B cell (primary cell): Measurements from ENCODE around the gene DCAKD. TPM values are rescaled to one million over a fixed set of nuclear protein-coding genes. Genes with fewer than 3 reads are reported as not detected.

ENCODE experiments used
- ATAC-seq: fragments of 200-7000 bp; cut with Tn5 transposase; one replicate; pipeline ENCODE4 v1.10.0; 2021; ENCODE audit warnings: low read depth, mild to moderate bottlenecking, moderate number of reproducible peaks, moderate library complexity
- CTCF ChIA-PET: fragments of 350-600 bp; sonication (Branson Sonifier 250); formaldehyde crosslinking; loops from one replicate; lab custom pipeline; 2021; ENCODE audit warnings: antibody characterized with exemption, inconsistent platforms; lab: Charles Lee
- POLR2A ChIA-PET: fragments of 350-600 bp; sonication (Branson Sonifier 250); formaldehyde crosslinking; loops from one replicate; lab custom pipeline; 2021; ENCODE audit warnings: antibody characterized with exemption; lab: Charles Lee
- DNase-seq: peaks from one replicate; pipeline ENCODE4 v3.0.0; 2013
- H2AFZ ChIP-seq: 2 replicates; pipeline ENCODE4 v1.6.1; 2012; ENCODE audit warnings: mild to moderate bottlenecking, low read depth, low read length; ENCODE audit not compliant: insufficient read depth, poor library complexity, severe bottlenecking
- H3K27ac ChIP-seq, 2 donors: 1 replicate in 1 of 2; 2 replicates in 1 of 2; pipeline ENCODE4 v1.5.1; 2012 to 2013; ENCODE audit warnings: low read length in 2 of 2, mild to moderate bottlenecking in 2 of 2, moderate library complexity in 1 of 2
- H3K27me3 ChIP-seq, 4 experiments: fragments of 200-600 bp in 1 of 4; sonication (generic) in 1 of 4; replicated peaks in 1 of 4; 1 replicate in 2 of 4; 2 replicates in 2 of 4; pipeline versions ENCODE4 v1.6.1 to v1.7.0; 2013 to 2016; ENCODE audit warnings: low read length in 3 of 4, mild to moderate bottlenecking in 2 of 4, mixed read lengths in 1 of 4, moderate library complexity in 1 of 4; ENCODE audit not compliant: insufficient read depth in 4 of 4, control insufficient read depth in 3 of 4; ENCODE audit errors: control extremely low read depth in 1 of 4
- H3K36me3 ChIP-seq, 2 experiments: replicated peaks in 1 of 2; 1 replicate in 1 of 2; 2 replicates in 1 of 2; pipeline versions ENCODE4 v1.6.1 to v1.7.1; 2013; ENCODE audit warnings: low read length in 1 of 2; ENCODE audit not compliant: insufficient read depth in 2 of 2, control insufficient read depth in 1 of 2; ENCODE audit errors: control extremely low read depth in 1 of 2, extremely low read depth in 1 of 2
- H3K4me1 ChIP-seq, 2 donors: fragments of 200-600 bp in 1 of 2; sonication (generic) in 1 of 2; 1 replicate in 1 of 2; 2 replicates in 1 of 2; pipeline versions ENCODE4 v1.5.1 to v1.6.1; 2013 to 2017; ENCODE audit warnings: low read length in 2 of 2; ENCODE audit not compliant: control insufficient read depth in 2 of 2, insufficient read depth in 2 of 2
- H3K4me2 ChIP-seq: replicated peaks from 2 replicates; pipeline ENCODE3; 2012; ENCODE audit warnings: mild to moderate bottlenecking, low read depth, low read length; ENCODE audit not compliant: poor library complexity, severe bottlenecking
- H3K4me3 ChIP-seq, 5 experiments: fragments of 200-600 bp in 1 of 5; sonication (generic) in 1 of 5; 1 replicate in 3 of 5; 2 replicates in 2 of 5; pipeline versions ENCODE4 v1.5.1 to v1.7.0; 2011 to 2016; ENCODE audit warnings: low read length in 4 of 5, mild to moderate bottlenecking in 4 of 5, low read depth in 2 of 5, control low read depth in 1 of 5, moderate library complexity in 1 of 5; ENCODE audit not compliant: insufficient read depth in 1 of 5; ENCODE audit errors: control extremely low read depth in 1 of 5, extremely low read depth in 1 of 5
- H3K79me2 ChIP-seq: fragments of 200-600 bp; sonication (generic); one replicate; pipeline ENCODE4 v1.6.0; 2016; ENCODE audit warnings: low read length; ENCODE audit not compliant: control insufficient read depth, insufficient read depth
- H3K9ac ChIP-seq: fragments of 200-600 bp; sonication (generic); 2 replicates; pipeline ENCODE4 v1.6.1; 2017; ENCODE audit warnings: mild to moderate bottlenecking, low read length, moderate library complexity
- H3K9me3 ChIP-seq, 3 donors: one replicate each; pipeline versions ENCODE4 v1.6.1 to v1.7.1; 2013; ENCODE audit warnings: low read length in 2 of 3; ENCODE audit not compliant: control insufficient read depth in 2 of 3, insufficient read depth in 1 of 3; ENCODE audit errors: control extremely low read depth in 1 of 3
- H4K20me1 ChIP-seq: 2 replicates; pipeline ENCODE4 v1.6.0; 2012; ENCODE audit warnings: mild to moderate bottlenecking, low read length; ENCODE audit not compliant: insufficient read depth, control insufficient read depth, poor library complexity, severe bottlenecking
- H3K27ac Mint-ChIP-seq: one replicate; pipeline ENCODE4 v1.8.0; 2021; ENCODE audit warnings: mixed read lengths
- H3K27me3 Mint-ChIP-seq: one replicate; pipeline ENCODE4 v1.8.0; 2021; ENCODE audit warnings: mixed read lengths
- H3K4me1 Mint-ChIP-seq: one replicate; pipeline ENCODE4 v1.8.0; 2021; ENCODE audit warnings: mixed read lengths
- H3K4me3 Mint-ChIP-seq: one replicate; pipeline ENCODE4 v1.8.0; 2021; ENCODE audit warnings: mixed read lengths
- H3K9me3 Mint-ChIP-seq: one replicate; pipeline ENCODE4 v1.8.0; 2022; ENCODE audit warnings: mixed read lengths; ENCODE audit not compliant: insufficient read depth
- CTCF ChIP-seq: fragments of 200-600 bp; IDR thresholded peaks from one replicate; pipeline ENCODE4 v1.8.0; 2022; ENCODE audit warnings: antibody characterized with exemption, mild to moderate bottlenecking
- EZH2 ChIP-seq: IDR thresholded peaks from 2 replicates; pipeline ENCODE4 v1.6.1; 2012; ENCODE audit warnings: borderline replicate concordance, low read depth, mild to moderate bottlenecking, moderate library complexity, low read length; ENCODE audit not compliant: insufficient read depth, poor library complexity, severe bottlenecking
- WGBS: methylation state at CpG from one replicate; pipeline ENCODE4 v1.1.5; 2013; ENCODE audit warnings: missing lambda C conversion rate; ENCODE audit not compliant: insufficient coverage; 5-methylcytosine and 5-hydroxymethylcytosine counted together
- intact Hi-C: fragments of 100-400 bp; cut with micrococcal nuclease; formaldehyde crosslinking; loops from one replicate; pipeline ENCODE4 v1.10.0; 2022
- polyA plus RNA-seq: library from polyadenylated mRNA; depleted of rRNA; stranded (reverse); fragments of >200 nt; gene quantifications from 2 replicates; pipeline ENCODE4 v1.2.3, GENCODE V29; 2012
- total RNA-seq, 2 donors: library from RNA; stranded (reverse); fragments of 120-200 nt in 1 of 2; gene quantifications; 1 replicate in 1 of 2; 2 replicates in 1 of 2; pipeline versions ENCODE4 v1.2.3 to v1.2.4, GENCODE V29; 2013 to 2022

DCAKD gene
- total and polyA plus RNA-seq, 2 donors (not counting 1 experiment from before 2014, with no cell fraction given): 20.6 to 31.5 TPM

- Mint-ChIP-seq H3K9me3 (no peaks in the 10 kb centered on the region), H3K4me3 (no peak overlapping the region), H3K4me1 (peaks cover 24% of the 10 kb centered on the region), H3K27ac (no peak overlapping the region), H3K27me3 (no peaks in the 10 kb centered on the region)
- H3K27me3 ChIP-seq: no peaks in the 10 kb centered on the region
- H2AFZ ChIP-seq: no peak overlapping the region
- H3K4me1 ChIP-seq: peaks cover 16 to 21% of the 10 kb centered on the region in 2 donors
- WGBS: 86% methylated on average over 2 of the region's 5 CpGs
- no peak overlapping the region for H3K4me2 ChIP-seq
- TF ChIP-seq CTCF (no peak), EZH2 (no peak)
- peaks cover 4 to 36% of the 10 kb centered on the region in 2 experiments for H3K36me3 ChIP-seq
- peaks cover 69% of the 10 kb centered on the region for H4K20me1 ChIP-seq
- intact Hi-C loops: no loop called here
- POLR2A ChIA-PET: no interaction called here
- H3K9me3 ChIP-seq: no peaks in the 10 kb centered on the region
- no peak overlapping the region for H3K27ac ChIP-seq
- no peak overlapping the region for H3K9ac ChIP-seq
- no peak for DNase-seq
- ATAC-seq: no peak
- H3K79me2 ChIP-seq: peaks cover 91% of the 10 kb centered on the region
- no peak overlapping the region for H3K4me3 ChIP-seq
- CTCF ChIA-PET: no interaction called here
These were observed 22.1 kb upstream of the DCAKD start for GRCh38 chr17:45073414-45074070.

GRCh38 chr17:45070809-45071208 lies 19.4 kb upstream of the DCAKD start:
- H3K4me3 Mint-ChIP-seq: no peak overlapping the region
- Histone ChIP-seq H4K20me1 (peaks cover 76% of the 10 kb centered on the region), H3K4me1 (no peaks in the 10 kb centered on the region), H3K9me3 (no peaks in the 10 kb centered on the region), H3K4me2 (no peak overlapping the region), H3K79me2 (peaks cover 95% of the 10 kb centered on the region), H3K4me3 (no peak overlapping the region), H3K27ac (no peak overlapping the region), H3K36me3 (peaks cover 5 to 37% of the 10 kb centered on the region in 2 experiments), H3K9ac (no peak overlapping the region), H2AFZ (no peak overlapping the region), H3K27me3 (no peaks in the 10 kb centered on the region)
- intact Hi-C loops: loop anchor here (1.0 kb wide), 1 partner anchor 28 kb away; no protein-coding TSS in a partner anchor
- ChIA-PET POLR2A (no interaction called here), CTCF (interaction anchor here (0.6 to 1.4 kb wide), 2 partner anchors 8 to 149 kb away, joined by 3 read pairs; no protein-coding TSS in a partner anchor)
- H3K4me1 Mint-ChIP-seq: peaks cover 14% of the 10 kb centered on the region
- TF ChIP-seq EZH2: no peak
- TF ChIP-seq CTCF: no peak
- no peaks in the 10 kb centered on the region for H3K27me3 Mint-ChIP-seq
- ATAC-seq: no peak
- no peaks in the 10 kb centered on the region for H3K9me3 Mint-ChIP-seq
- H3K27ac Mint-ChIP-seq: no peak overlapping the region
- no peak for DNase-seq
- no CpG with 5 or more reads among the region's 2 CpGs for WGBS
